IMR-90 (cell line): Measurements from ENCODE around the gene CPHXL2. TPM values are rescaled to one million over a fixed set of nuclear protein-coding genes. Genes with fewer than 3 reads are reported as not detected.

Experiments used
- ATAC-seq: fragments of 200-7000 bp; cut with Tn5 transposase; 2 replicates; pipeline ENCODE4 v1.9.1; 2020; ENCODE audit warnings: low read depth, mild to moderate bottlenecking, moderate library complexity
- BruUV-seq: library from RNA; stranded (reverse); fragments of 400-500 nt; replicated peaks from 2 replicates; lab custom pipeline; 2021; lab: Mats Ljungman, UMichigan
- CTCF ChIA-PET: fragments of 300-600 bp; formaldehyde crosslinking; extraction: SDS; loops from one replicate; lab custom pipeline; 2021; ENCODE audit warnings: antibody characterized with exemption; lab: Yijun Ruan, JAX
- POLR2A ChIA-PET: fragments of 300-600 bp; sonication (Branson Sonifier 250); formaldehyde crosslinking; loops from one replicate; lab custom pipeline; 2022; ENCODE audit warnings: antibody characterized with exemption; ENCODE audit not compliant: unreplicated experiment; lab: Charles Lee
- DNase-seq: peaks from one replicate; pipeline ENCODE4 v3.0.0; 2013
- H2AFZ ChIP-seq: replicated peaks from 2 replicates; pipeline ENCODE3; 2013; ENCODE audit warnings: low read length, mild to moderate bottlenecking; ENCODE audit not compliant: poor library complexity
- H2AK5ac ChIP-seq: 2 replicates; pipeline ENCODE4 v1.6.1; 2013; ENCODE audit warnings: low read depth, low read length, inconsistent platforms
- H2AK9ac ChIP-seq: replicated peaks from 2 replicates; pipeline ENCODE3; 2013; ENCODE audit warnings: mild to moderate bottlenecking, low read depth, low read length, moderate library complexity; ENCODE audit not compliant: poor library complexity
- H2BK120ac ChIP-seq: 2 replicates; pipeline ENCODE4 v1.6.1; 2013; ENCODE audit warnings: low read depth, low read length, inconsistent platforms
- H2BK15ac ChIP-seq: 3 replicates; pipeline ENCODE4 v1.6.1; 2013; ENCODE audit warnings: low read depth, low read length, inconsistent platforms
- H2BK20ac ChIP-seq: 2 replicates; pipeline ENCODE4 v1.6.1; 2013; ENCODE audit warnings: low read depth, mild to moderate bottlenecking, inconsistent platforms, low read length, moderate library complexity
- H2BK5ac ChIP-seq: 2 replicates; pipeline ENCODE4 v1.6.1; 2013; ENCODE audit warnings: mild to moderate bottlenecking, low read depth, low read length, inconsistent platforms; ENCODE audit not compliant: poor library complexity, severe bottlenecking
- H3K14ac ChIP-seq: replicated peaks from 2 replicates; pipeline ENCODE4 v1.6.1; 2013; ENCODE audit warnings: low read depth, low read length, inconsistent platforms
- H3K18ac ChIP-seq: 2 replicates; pipeline ENCODE4 v1.6.1; 2013; ENCODE audit warnings: low read depth, low read length, control low read depth
- H3K23ac ChIP-seq: 2 replicates; pipeline ENCODE4 v1.6.1; 2013; ENCODE audit warnings: low read depth, low read length, inconsistent platforms
- H3K27ac ChIP-seq: 2 replicates; pipeline ENCODE4 v1.5.1; 2013; ENCODE audit warnings: mild to moderate bottlenecking, control low read depth, low read length; ENCODE audit not compliant: insufficient read depth
- H3K27me3 ChIP-seq: 2 replicates; pipeline ENCODE4 v1.6.1; 2013; ENCODE audit warnings: low read length; ENCODE audit not compliant: control insufficient read depth, insufficient read depth
- H3K36me3 ChIP-seq: 2 replicates; pipeline ENCODE4 v1.6.1; 2013; ENCODE audit warnings: low read length, mixed read lengths; ENCODE audit not compliant: control insufficient read depth, insufficient read depth
- H3K4ac ChIP-seq: 2 replicates; pipeline ENCODE4 v1.6.1; 2013; ENCODE audit warnings: low read depth, low read length, inconsistent platforms
- H3K4me1 ChIP-seq: 2 replicates; pipeline ENCODE4 v1.6.1; 2013; ENCODE audit warnings: low read length, mixed read lengths; ENCODE audit not compliant: control insufficient read depth, insufficient read depth
- H3K4me2 ChIP-seq: 2 replicates; pipeline ENCODE4 v1.6.1; 2013; ENCODE audit warnings: low read depth, mild to moderate bottlenecking, control low read depth, low read length, moderate library complexity
- H3K4me3 ChIP-seq: 2 replicates; pipeline ENCODE4 v1.5.1; 2013; ENCODE audit warnings: low read depth, mild to moderate bottlenecking, control low read depth, low read length, moderate library complexity; ENCODE audit not compliant: insufficient read depth
- H3K56ac ChIP-seq: 2 replicates; pipeline ENCODE4 v1.6.1; 2013; ENCODE audit warnings: low read length, inconsistent platforms; ENCODE audit not compliant: insufficient read depth; ENCODE audit errors: extremely low read depth
- H3K79me1 ChIP-seq, 2 experiments: 2 replicates each; pipeline ENCODE4 v1.6.1; 2013; ENCODE audit warnings: low read length in 2 of 2, inconsistent platforms in 1 of 2, low read depth in 1 of 2
- H3K9ac ChIP-seq: 2 replicates; pipeline ENCODE4 v1.6.1; 2013; ENCODE audit warnings: low read depth, low read length, control low read depth
- H3K9me1 ChIP-seq: 2 replicates; pipeline ENCODE4 v1.6.1; 2013; ENCODE audit warnings: low read length, inconsistent platforms; ENCODE audit not compliant: insufficient read depth
- H3K9me3 ChIP-seq: 2 replicates; pipeline ENCODE4 v1.6.1; 2013; ENCODE audit warnings: low read length; ENCODE audit not compliant: control insufficient read depth, insufficient read depth
- H4K20me1 ChIP-seq: 2 replicates; pipeline ENCODE4 v1.6.1; 2013; ENCODE audit warnings: low read length, inconsistent platforms; ENCODE audit not compliant: insufficient read depth
- H4K5ac ChIP-seq: 2 replicates; pipeline ENCODE4 v1.6.1; 2013; ENCODE audit warnings: mild to moderate bottlenecking, low read depth, low read length, control low read depth
- H4K8ac ChIP-seq, 2 experiments: 2 replicates each; pipeline ENCODE4 v1.6.1; 2013; ENCODE audit warnings: low read depth in 2 of 2, low read length in 2 of 2, control low read depth in 1 of 2, inconsistent platforms in 1 of 2
- H4K91ac ChIP-seq: 2 replicates; pipeline ENCODE4 v1.6.1; 2013; ENCODE audit warnings: low read depth, low read length, inconsistent platforms; ENCODE audit not compliant: insufficient read depth
- BHLHE40 ChIP-seq: fragments of 150-350 bp; IDR thresholded peaks from 2 replicates; pipeline ENCODE4 v1.6.1; 2016; ENCODE audit warnings: mild to moderate bottlenecking, low read depth, low read length
- CEBPB ChIP-seq: IDR thresholded peaks from 2 replicates; pipeline ENCODE4 v1.6.1; 2012; ENCODE audit warnings: low read depth, low read length, improper control_type of control experiment
- CHD1 ChIP-seq: IDR thresholded peaks from 2 replicates; pipeline ENCODE4 v1.6.1; 2012; ENCODE audit warnings: low read depth, low read length, improper control_type of control experiment
- CTCF ChIP-seq: conservative IDR thresholded peaks from 2 replicates; pipeline ENCODE4 v1.5.1; 2012; ENCODE audit warnings: mild to moderate bottlenecking, low read depth, low read length, improper control_type of control experiment
- ELK1 ChIP-seq: fragments of 150-350 bp; IDR thresholded peaks from 2 replicates; pipeline ENCODE4 v1.6.1; 2016; ENCODE audit warnings: low read depth, mild to moderate bottlenecking, low read length, moderate library complexity, borderline replicate concordance
- FOS ChIP-seq: fragments of 150-350 bp; IDR thresholded peaks from 2 replicates; pipeline ENCODE4 v1.6.1; 2016; ENCODE audit warnings: low read depth, low read length
- MAFK ChIP-seq: IDR thresholded peaks from 2 replicates; pipeline ENCODE4 v1.6.1; 2012; ENCODE audit warnings: low read depth, low read length, improper control_type of control experiment
- MAZ ChIP-seq: IDR thresholded peaks from 2 replicates; pipeline ENCODE4 v1.6.1; 2012; ENCODE audit warnings: low read depth, mild to moderate bottlenecking, low read length, improper control_type of control experiment, moderate library complexity, borderline replicate concordance
- NFE2L2 ChIP-seq: fragments of 150-350 bp; IDR thresholded peaks from 2 replicates; pipeline ENCODE4 v1.6.1; 2016; ENCODE audit warnings: low read depth, mild to moderate bottlenecking, low read length
- POLR2A ChIP-seq: IDR thresholded peaks from 2 replicates; pipeline ENCODE4 v1.6.1; 2012; ENCODE audit warnings: mild to moderate bottlenecking, low read depth, low read length
- RAD21 ChIP-seq: IDR thresholded peaks from 2 replicates; pipeline ENCODE4 v1.6.1; 2012; ENCODE audit warnings: low read length, improper control_type of control experiment
- RCOR1 ChIP-seq: IDR thresholded peaks from 2 replicates; pipeline ENCODE4 v1.6.1; 2012; ENCODE audit warnings: mild to moderate bottlenecking, low read length, improper control_type of control experiment; ENCODE audit not compliant: insufficient replicate concordance
- RFX5 ChIP-seq: IDR thresholded peaks from 2 replicates; pipeline ENCODE4 v1.8.0; 2012; ENCODE audit warnings: low read depth, mild to moderate bottlenecking, low read length, moderate library complexity
- SMC3 ChIP-seq: fragments of 150-350 bp; IDR thresholded peaks from 2 replicates; pipeline ENCODE4 v1.6.1; 2016; ENCODE audit warnings: low read depth, mild to moderate bottlenecking, antibody characterized with exemption, low read length, moderate library complexity
- USF2 ChIP-seq: fragments of 150-350 bp; IDR thresholded peaks from 2 replicates; pipeline ENCODE4 v1.6.1; 2017; ENCODE audit warnings: mild to moderate bottlenecking, antibody characterized with exemption, low read length, low read depth
- WGBS, 2 experiments: methylation state at CpG; one replicate each; pipeline versions ENCODE4 v1.1.5 to v1.1.7; 2013; ENCODE audit warnings: missing lambda C conversion rate in 2 of 2; ENCODE audit not compliant: insufficient read length in 1 of 2; ENCODE audit errors: extremely low coverage in 2 of 2; 5-methylcytosine and 5-hydroxymethylcytosine counted together
- dilution Hi-C: fragments of 300-500 bp; cut with HindIII; formaldehyde crosslinking; loops from one replicate; pipeline ENCODE4 v1.14.3; 2018; ENCODE audit warnings: low sequenced_read_pairs; ENCODE audit not compliant: unreplicated experiment
- in situ Hi-C: fragments of 300-500 bp; cut with MboI; formaldehyde crosslinking; loops from 3 replicates; pipeline ENCODE4 v1.14.3; 2019; ENCODE audit warnings: low sequenced_read_pairs, inconsistent platforms, mixed read lengths
- intact Hi-C: fragments of 100-400 bp; cut with micrococcal nuclease; formaldehyde crosslinking; loops from 2 replicates; pipeline ENCODE4 v1.10.0; 2022
- polyA plus RNA-seq, 3 experiments: library from polyadenylated mRNA; depleted of rRNA; stranded (reverse); fragments of >200 nt; gene quantifications; 2 replicates each; pipeline ENCODE4 v1.2.3, GENCODE V29; 2012; ENCODE audit warnings: low replicate concordance in 1 of 3
- total RNA-seq: library from RNA; depleted of rRNA; stranded (reverse); fragments of >200 nt; gene quantifications from 2 replicates; pipeline ENCODE4 v1.2.3, GENCODE V29; 2012

The CPHXL2 gene
- total and polyA plus RNA-seq, 2 of the 4 experiments (the other 2 are of a cell fraction) = not detected

GRCh38 chr16:75614066-75614897 is 62.5 kb downstream of the CPHXL2 start:
- H3K18ac ChIP-seq = no peak overlapping the region
- H3K27ac ChIP-seq = no peak overlapping the region
- H3K9ac ChIP-seq = no peak overlapping the region
- H2AFZ ChIP-seq = no peak overlapping the region
- BruUV-seq = no TSS peak
- peaks cover 46% of the 10 kb centered on the region for H3K36me3 ChIP-seq
- H3K9me1 ChIP-seq = no peaks in the 10 kb centered on the region; the same call in 1 of the 2 replicates
- H3K23ac ChIP-seq = no peak overlapping the region
- no CpG with 5 or more reads among the region's 4 CpGs for WGBS, 2 experiments
- dilution Hi-C loops = no loop called here
- H3K4me3 ChIP-seq = no peak overlapping the region
- no peak overlapping the region for H2AK9ac ChIP-seq
- H2BK5ac ChIP-seq = no peak overlapping the region
- H4K8ac ChIP-seq = no peak overlapping the region
- H2BK15ac ChIP-seq = no peak overlapping the region
- H3K56ac ChIP-seq = no peak overlapping the region
- H3K4me1 ChIP-seq = no peaks in the 10 kb centered on the region
- peaks cover 6% of the 10 kb centered on the region in 2 experiments; a peak in 2 of 4 replicates for H3K79me1 ChIP-seq
- no peak overlapping the region for H3K14ac ChIP-seq
- no peak overlapping the region for H2BK20ac ChIP-seq
- ATAC-seq = peak; percentile 57
- DNase-seq = peak; percentile 76
- H4K20me1 ChIP-seq = no peaks in the 10 kb centered on the region
- intact Hi-C loops = no loop called here
- CTCF ChIA-PET = no interaction called here
- no peak overlapping the region for H4K5ac ChIP-seq
- in situ Hi-C loops = no loop called here
- no peaks in the 10 kb centered on the region for H3K27me3 ChIP-seq
- no peak overlapping the region for H2AK5ac ChIP-seq
- no peaks in the 10 kb centered on the region for H3K9me3 ChIP-seq
- no peak overlapping the region for H3K4ac ChIP-seq
- no peak overlapping the region for H2BK120ac ChIP-seq
- H4K91ac ChIP-seq = no peak overlapping the region
- H3K4me2 ChIP-seq = no peak overlapping the region
- POLR2A ChIA-PET = no interaction called here
- TF ChIP-seq FOS (no peak), POLR2A (no peak), ELK1 (no peak), CEBPB (no peak), BHLHE40 (no peak), RCOR1 (no peak), NFE2L2 (no peak), CTCF (no peak), RFX5 (no peak), SMC3 (no peak), RAD21 (no peak), CHD1 (no peak), MAFK (no peak), MAZ (no peak), USF2 (no peak)
